ENCODE data around the gene MKLN1.
"Not testable (repeated sequence)": the region's sequence is repeated elsewhere in the genome, so short reads cannot be mapped to it uniquely, and the experiment has no call there.

DNA sequence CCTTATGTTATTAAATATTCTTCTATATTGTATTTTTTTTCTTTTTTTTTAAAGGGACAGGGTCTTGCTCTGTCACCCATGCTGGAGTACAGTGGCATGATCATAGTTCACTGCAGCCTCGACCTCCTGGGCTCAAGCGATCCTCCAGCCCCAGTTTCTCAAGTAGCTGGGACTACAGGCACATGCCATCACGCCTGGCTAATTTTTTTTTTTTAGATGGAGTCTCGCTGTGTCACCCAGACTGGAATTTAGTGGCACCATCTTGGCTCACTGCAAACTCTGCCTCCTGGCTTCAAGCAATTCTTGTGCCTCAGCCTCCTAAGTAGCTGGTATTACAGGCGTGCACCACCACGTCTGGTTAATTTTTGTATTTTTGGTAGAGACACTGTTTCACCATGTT, 5.1 kb downstream of the MKLN1 start:
- not testable (repeated sequence) for TF ChIP-seq EZH2 (IDR thresholded peaks at IDR 0.05; ENCODE audit: borderline replicate concordance, insufficient read depth, low read length, poor library complexity, severe bottlenecking); RAD21 (conservative IDR thresholded peaks at IDR 0.05); POLR2AphosphoS5 (IDR thresholded peaks at IDR 0.05); TAF1 (IDR thresholded peaks at IDR 0.05; ENCODE audit: low read depth)
- TF ChIP-seq, protein P1, sequence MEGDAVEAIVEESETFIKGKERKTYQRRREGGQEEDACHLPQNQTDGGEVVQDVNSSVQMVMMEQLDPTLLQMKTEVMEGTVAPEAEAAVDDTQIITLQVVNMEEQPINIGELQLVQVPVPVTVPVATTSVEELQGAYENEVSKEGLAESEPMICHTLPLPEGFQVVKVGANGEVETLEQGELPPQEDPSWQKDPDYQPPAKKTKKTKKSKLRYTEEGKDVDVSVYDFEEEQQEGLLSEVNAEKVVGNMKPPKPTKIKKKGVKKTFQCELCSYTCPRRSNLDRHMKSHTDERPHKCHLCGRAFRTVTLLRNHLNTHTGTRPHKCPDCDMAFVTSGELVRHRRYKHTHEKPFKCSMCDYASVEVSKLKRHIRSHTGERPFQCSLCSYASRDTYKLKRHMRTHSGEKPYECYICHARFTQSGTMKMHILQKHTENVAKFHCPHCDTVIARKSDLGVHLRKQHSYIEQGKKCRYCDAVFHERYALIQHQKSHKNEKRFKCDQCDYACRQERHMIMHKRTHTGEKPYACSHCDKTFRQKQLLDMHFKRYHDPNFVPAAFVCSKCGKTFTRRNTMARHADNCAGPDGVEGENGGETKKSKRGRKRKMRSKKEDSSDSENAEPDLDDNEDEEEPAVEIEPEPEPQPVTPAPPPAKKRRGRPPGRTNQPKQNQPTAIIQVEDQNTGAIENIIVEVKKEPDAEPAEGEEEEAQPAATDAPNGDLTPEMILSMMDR (IDR thresholded peaks at IDR 0.05; ENCODE audit: poor library complexity, severe bottlenecking): not testable (repeated sequence)
